Pancreas (tissue), 10 donors: ENCODE data around the gene MEGF11. TPM values are rescaled to one million over a fixed set of nuclear protein-coding genes. Genes with fewer than 3 reads are reported as not detected.

Source experiments
- ATAC-seq, 4 donors: fragments of 200-7000 bp; cut with Tn5 transposase; one replicate each; pipeline versions ENCODE4 v1.8.0 to v1.9.1; 2020; ENCODE audit warnings: mild to moderate bottlenecking in 4 of 4, moderate library complexity in 4 of 4
- DNase-seq, 6 donors: peaks; one replicate each; pipeline ENCODE4 v3.0.0-alpha.2; 2020
- FAIRE-seq: peaks from 2 replicates; lab custom pipeline; 2012; peaks lifted over from hg19 to GRCh38; lab: Jason Lieb, UNC
- H3K27ac ChIP-seq, 4 donors: fragments of 200-600 bp; sonication (generic); 1 replicate in 3 of 4; 2 replicates in 1 of 4; pipeline versions ENCODE4 v1.5.0 to v1.8.0; 2020
- H3K27me3 ChIP-seq, 4 donors: fragments of 200-600 bp; one replicate each; pipeline ENCODE4 v1.8.0; 2021
- H3K36me3 ChIP-seq, 3 donors: fragments of 200-600 bp; sonication (generic) in 1 of 3; one replicate each; pipeline versions ENCODE4 v1.5.0 to v1.8.0; 2020 to 2021
- H3K4me1 ChIP-seq, 3 donors: fragments of 200-600 bp; one replicate each; pipeline ENCODE4 v1.8.0; 2021
- H3K4me3 ChIP-seq, 4 donors: fragments of 200-600 bp; sonication (generic) in 2 of 4; one replicate each; pipeline versions ENCODE4 v1.5.0 to v1.8.0; 2020 to 2021
- H3K9me3 ChIP-seq, 4 donors: fragments of 200-600 bp; one replicate each; pipeline ENCODE4 v1.8.0; 2021
- WGBS, 2 donors: extraction: QIAGEN DNeasy Blood & Tissue Kit; methylation state at CpG; one replicate each; pipeline ENCODE4 v1.1.7; 2013; 5-methylcytosine and 5-hydroxymethylcytosine counted together
- intact Hi-C, 3 donors: fragments of 100-400 bp; cut with DNase I; formaldehyde crosslinking; loops; one replicate each; pipeline versions ENCODE4 v1.11.1 to v1.14.2; 2022
- polyA plus RNA-seq, 2 donors: library from polyadenylated mRNA; stranded (reverse); fragments of 200-250 nt; gene quantifications; one replicate each; pipeline ENCODE4 v1.2.3, GENCODE V29; 2013
- total RNA-seq, 6 donors: library from RNA; stranded (reverse); fragmentation: NEBNext Ultra II Directional in 4 of 6; extraction: Animal tissue kit (Norgen Biotek cat#: 25700) in 4 of 6; gene quantifications; one replicate each; pipeline versions ENCODE4 v1.2.1 to v1.2.4, GENCODE V29; 2021 to 2023
- TF ChIP-seq, protein P1 (sequence below), 4 donors: fragments of 200-600 bp; sonication (generic) in 3 of 4; IDR thresholded peaks; one replicate each; pipeline versions ENCODE4 v1.5.0 to v1.8.0; 2021; ENCODE audit warnings: antibody characterized with exemption in 4 of 4
- donor health status: healthy with polysubstance abuse.
- donor health status: DM: no; HTN: no; CAD: no; lungs with moderate emphysema.
- donor health status: DM: no; HTN: no; CAD: no.
- donor health status: control.
- donor health status: control.
- donor health status: Bipolar disorder and iron deficiency.
- donor health status: DM: yes; HTN: yes; CAD: no.
- donor health status: DM: no; HTN: no; CAD: no.
- donor health status: DM: no; HTN: no; CAD: no.
- donor health status: DM: yes; HTN: yes; CAD: no.

The MEGF11 gene
- total and polyA plus RNA-seq, 8 donors: 0.19 to 0.87 (median 0.37) TPM

DNA sequence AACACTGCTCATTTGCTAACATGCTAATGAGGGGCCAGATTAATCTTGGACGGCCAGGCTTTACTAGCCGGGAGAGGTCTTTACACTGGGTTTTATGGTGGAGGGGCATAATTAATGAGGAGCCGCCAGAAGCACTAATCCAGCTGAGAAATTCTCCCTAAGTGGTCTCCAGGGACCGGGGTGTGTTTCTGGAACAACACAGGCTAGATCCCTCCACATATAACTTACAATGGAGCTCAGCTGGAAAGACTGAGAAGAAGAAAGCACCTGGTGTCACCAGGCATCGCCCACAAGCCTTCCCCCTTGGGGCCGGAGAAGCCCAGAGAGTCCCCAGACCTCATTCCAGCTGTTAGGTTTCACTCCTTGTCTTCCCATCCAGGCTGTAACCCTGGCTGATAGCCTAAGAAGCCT, 127.5 kb downstream of the MEGF11 start:
- H3K27ac ChIP-seq: no peak overlapping the region
- no peaks in the 10 kb centered on the region for H3K9me3 ChIP-seq
- no peak for ATAC-seq
- no peaks in the 10 kb centered on the region for H3K27me3 ChIP-seq
- FAIRE-seq: no peak
- no peak overlapping the region for H3K4me3 ChIP-seq
- TF ChIP-seq, protein P1, sequence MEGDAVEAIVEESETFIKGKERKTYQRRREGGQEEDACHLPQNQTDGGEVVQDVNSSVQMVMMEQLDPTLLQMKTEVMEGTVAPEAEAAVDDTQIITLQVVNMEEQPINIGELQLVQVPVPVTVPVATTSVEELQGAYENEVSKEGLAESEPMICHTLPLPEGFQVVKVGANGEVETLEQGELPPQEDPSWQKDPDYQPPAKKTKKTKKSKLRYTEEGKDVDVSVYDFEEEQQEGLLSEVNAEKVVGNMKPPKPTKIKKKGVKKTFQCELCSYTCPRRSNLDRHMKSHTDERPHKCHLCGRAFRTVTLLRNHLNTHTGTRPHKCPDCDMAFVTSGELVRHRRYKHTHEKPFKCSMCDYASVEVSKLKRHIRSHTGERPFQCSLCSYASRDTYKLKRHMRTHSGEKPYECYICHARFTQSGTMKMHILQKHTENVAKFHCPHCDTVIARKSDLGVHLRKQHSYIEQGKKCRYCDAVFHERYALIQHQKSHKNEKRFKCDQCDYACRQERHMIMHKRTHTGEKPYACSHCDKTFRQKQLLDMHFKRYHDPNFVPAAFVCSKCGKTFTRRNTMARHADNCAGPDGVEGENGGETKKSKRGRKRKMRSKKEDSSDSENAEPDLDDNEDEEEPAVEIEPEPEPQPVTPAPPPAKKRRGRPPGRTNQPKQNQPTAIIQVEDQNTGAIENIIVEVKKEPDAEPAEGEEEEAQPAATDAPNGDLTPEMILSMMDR (IDR thresholded peaks at IDR 0.05): no peak
- no peaks in the 10 kb centered on the region for H3K36me3 ChIP-seq
- intact Hi-C loops: no loop called here
- WGBS, 2 donors: 86 to 88% methylated on average over 6 of the region's 6 CpGs
- peaks cover 0 to 3% (median under 1%) of the 10 kb centered on the region in 3 donors for H3K4me1 ChIP-seq
- no peak for DNase-seq

DNA sequence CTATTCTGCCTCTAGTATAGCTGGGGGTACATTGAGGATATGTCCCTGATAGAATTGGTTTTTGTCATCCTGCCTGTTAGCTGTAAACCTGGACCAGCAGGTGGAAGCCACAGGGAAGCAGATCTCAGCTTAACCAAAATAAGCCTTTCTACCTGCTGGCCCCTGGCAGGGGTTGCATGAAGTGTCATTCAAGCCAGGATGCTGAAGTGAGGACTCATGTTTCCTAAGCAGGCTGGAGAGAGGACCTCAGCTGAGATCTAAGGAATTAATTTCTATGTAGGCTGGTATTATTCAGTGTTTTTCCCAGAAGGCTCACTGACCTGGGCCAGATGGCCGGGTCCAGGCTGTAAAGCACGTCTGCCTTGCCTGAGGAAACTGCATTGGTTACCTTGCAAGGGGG, 128.9 kb downstream of the MEGF11 start:
- Histone ChIP-seq H3K27ac (no peak overlapping the region), H3K4me3 (no peak overlapping the region), H3K9me3 (no peaks in the 10 kb centered on the region), H3K4me1 (no peaks in the 10 kb centered on the region), H3K27me3 (no peaks in the 10 kb centered on the region), H3K36me3 (no peaks in the 10 kb centered on the region)
- FAIRE-seq (no peak), ATAC-seq (no peak), DNase-seq (no peak)
- WGBS, 2 donors: 87 to 92% methylated on average over 2 of the region's 2 CpGs
- TF ChIP-seq, protein P1 (IDR thresholded peaks at IDR 0.05): no peak
- intact Hi-C loops: no loop called here

DNA sequence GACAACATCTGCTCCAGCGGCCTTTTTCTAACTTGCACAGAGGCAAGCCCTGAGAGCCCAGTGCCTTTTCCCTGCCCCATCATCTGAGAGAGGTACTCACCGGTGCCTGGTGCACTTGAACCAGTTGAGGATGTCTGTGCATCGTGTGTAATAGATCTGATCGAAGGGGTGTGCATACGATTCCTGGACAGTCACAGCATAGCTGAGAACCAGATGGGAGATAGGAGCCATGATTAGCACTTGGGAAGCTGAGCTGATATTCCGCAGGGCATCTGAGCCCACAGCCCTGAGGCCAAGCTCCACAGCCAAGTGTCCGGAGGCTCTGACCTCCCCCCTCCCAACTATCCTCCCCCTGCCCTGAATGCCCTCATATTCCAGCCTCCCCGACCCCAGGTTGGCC, 129.8 kb downstream of the MEGF11 start:
- intact Hi-C loops: no loop called here
- Histone ChIP-seq H3K4me1 (no peaks in the 10 kb centered on the region), H3K4me3 (no peak overlapping the region), H3K27ac (no peak overlapping the region), H3K9me3 (no peaks in the 10 kb centered on the region), H3K27me3 (no peaks in the 10 kb centered on the region), H3K36me3 (no peaks in the 10 kb centered on the region)
- TF ChIP-seq, protein P1 (IDR thresholded peaks at IDR 0.05): no peak
- no peak for FAIRE-seq
- DNase-seq: no peak
- 88 to 94% methylated on average over 8 of the region's 8 CpGs for WGBS, 2 donors
- no peak for ATAC-seq

DNA sequence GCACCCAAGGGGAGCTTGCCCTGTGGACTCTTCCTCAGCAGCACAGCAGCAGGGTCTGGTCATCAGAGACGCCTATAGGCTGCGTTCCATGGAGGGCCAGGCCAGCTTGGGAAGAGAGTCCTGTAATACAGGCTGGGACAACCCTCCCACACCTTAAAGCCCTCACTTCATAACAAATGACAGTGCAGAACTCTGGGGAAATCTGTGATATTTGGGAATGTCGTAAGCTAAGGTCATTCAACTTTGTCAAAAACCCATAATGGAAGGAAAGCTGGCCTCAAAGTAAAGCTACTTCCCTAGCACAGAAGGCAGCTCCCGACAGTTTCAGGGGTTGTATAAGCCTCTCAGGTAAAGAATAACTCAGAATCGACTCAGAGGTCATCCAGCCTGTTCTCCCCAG, 133.1 kb downstream of the MEGF11 start:
- Histone ChIP-seq H3K4me3 (no peak overlapping the region), H3K4me1 (no peaks in the 10 kb centered on the region), H3K27me3 (no peaks in the 10 kb centered on the region), H3K36me3 (no peaks in the 10 kb centered on the region), H3K9me3 (no peaks in the 10 kb centered on the region), H3K27ac (no peak overlapping the region)
- no peak for DNase-seq
- TF ChIP-seq, protein P1 (IDR thresholded peaks at IDR 0.05): no peak
- intact Hi-C loops: no loop called here
- no peak for FAIRE-seq
- WGBS, 2 donors: 82 to 86% methylated on average over 5 of the region's 5 CpGs
- no peak for ATAC-seq

DNA sequence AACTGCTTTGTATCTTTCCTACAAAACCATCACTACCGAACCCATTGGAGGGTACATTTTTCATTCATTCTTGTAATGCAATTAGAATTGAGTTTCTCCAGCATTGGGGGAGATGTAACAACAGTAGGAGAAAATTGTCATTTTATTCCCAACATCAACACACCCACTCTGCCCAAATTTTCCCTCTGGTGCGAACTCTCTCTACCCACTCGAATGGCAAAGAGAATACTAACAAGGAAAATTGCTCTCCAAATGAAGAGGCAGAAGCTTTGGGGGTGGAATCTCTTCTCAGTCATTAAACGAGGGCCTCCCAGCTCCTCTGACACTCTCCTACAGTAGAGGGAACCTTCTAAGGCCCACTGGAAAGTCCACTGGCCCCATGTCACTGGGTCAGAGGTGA, 135.7 kb downstream of the MEGF11 start:
- Histone ChIP-seq H3K27me3 (no peaks in the 10 kb centered on the region), H3K4me1 (no peaks in the 10 kb centered on the region), H3K4me3 (no peak overlapping the region), H3K9me3 (no peaks in the 10 kb centered on the region), H3K36me3 (no peaks in the 10 kb centered on the region), H3K27ac (no peak overlapping the region)
- FAIRE-seq (no peak), DNase-seq (no peak), ATAC-seq (no peak)
- 85 to 91% methylated on average over 4 of the region's 4 CpGs for WGBS, 2 donors
- TF ChIP-seq, protein P1 (IDR thresholded peaks at IDR 0.05): no peak
- intact Hi-C loops: no loop called here
